ENCODE measurements around the gene LANCL3.
"Not testable (repeated sequence)": the region's sequence is repeated elsewhere in the genome, so short reads cannot be mapped to it uniquely, and the experiment has no call there.

LANCL3 gene

DNA sequence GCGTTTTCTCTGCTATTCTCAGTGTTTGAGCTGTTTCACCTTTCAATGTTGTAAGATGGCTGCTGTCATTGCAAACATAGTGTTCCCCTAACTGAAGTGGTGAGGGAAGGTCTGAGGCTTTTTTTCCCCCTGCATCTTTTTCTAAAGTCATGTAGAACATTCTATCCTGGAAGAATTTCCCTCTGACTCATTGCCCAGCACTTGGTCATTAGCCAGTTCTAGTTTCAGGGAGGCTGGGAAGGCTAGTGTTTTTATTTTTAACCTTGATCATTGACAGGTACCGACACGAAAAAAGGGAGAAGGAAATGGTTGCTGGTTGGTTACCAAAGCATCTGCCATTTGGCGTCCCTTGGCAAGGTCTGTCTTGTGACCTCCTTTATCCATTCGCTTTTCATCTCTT is 6.6 kb downstream of the LANCL3 start:
- H3K4me3 ChIP-seq (ENCODE audit: low read length): no peak overlapping the region
- TF ChIP-seq, protein P1, sequence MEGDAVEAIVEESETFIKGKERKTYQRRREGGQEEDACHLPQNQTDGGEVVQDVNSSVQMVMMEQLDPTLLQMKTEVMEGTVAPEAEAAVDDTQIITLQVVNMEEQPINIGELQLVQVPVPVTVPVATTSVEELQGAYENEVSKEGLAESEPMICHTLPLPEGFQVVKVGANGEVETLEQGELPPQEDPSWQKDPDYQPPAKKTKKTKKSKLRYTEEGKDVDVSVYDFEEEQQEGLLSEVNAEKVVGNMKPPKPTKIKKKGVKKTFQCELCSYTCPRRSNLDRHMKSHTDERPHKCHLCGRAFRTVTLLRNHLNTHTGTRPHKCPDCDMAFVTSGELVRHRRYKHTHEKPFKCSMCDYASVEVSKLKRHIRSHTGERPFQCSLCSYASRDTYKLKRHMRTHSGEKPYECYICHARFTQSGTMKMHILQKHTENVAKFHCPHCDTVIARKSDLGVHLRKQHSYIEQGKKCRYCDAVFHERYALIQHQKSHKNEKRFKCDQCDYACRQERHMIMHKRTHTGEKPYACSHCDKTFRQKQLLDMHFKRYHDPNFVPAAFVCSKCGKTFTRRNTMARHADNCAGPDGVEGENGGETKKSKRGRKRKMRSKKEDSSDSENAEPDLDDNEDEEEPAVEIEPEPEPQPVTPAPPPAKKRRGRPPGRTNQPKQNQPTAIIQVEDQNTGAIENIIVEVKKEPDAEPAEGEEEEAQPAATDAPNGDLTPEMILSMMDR (conservative IDR thresholded peaks at IDR 0.05; ENCODE audit: low read length): no peak
- no peak for DNase-seq (ENCODE audit: low read depth)

DNA sequence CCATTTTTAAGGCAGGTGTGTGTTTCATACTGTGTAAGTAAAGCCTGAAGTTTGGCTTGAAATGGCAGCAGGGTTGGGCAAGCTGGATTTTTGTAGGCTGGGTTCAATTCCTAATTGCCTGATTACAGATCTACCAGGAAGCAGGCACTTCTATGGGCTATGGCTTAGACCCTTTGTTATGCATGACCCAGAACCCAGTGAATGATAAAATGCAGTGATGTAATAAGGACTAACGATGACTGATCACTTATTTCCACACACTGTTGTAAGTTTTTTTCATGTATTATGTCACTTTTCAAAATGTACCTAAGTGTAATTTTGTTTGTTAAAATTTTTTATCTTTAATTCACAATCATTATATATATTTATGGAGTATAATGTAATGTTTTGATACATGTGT is 8.6 kb downstream of the LANCL3 start:
- H3K4me3 ChIP-seq (ENCODE audit: low read length): no peak overlapping the region
- TF ChIP-seq, protein P1 (conservative IDR thresholded peaks at IDR 0.05; ENCODE audit: low read length): no peak
- no peak for DNase-seq (ENCODE audit: low read depth)

DNA sequence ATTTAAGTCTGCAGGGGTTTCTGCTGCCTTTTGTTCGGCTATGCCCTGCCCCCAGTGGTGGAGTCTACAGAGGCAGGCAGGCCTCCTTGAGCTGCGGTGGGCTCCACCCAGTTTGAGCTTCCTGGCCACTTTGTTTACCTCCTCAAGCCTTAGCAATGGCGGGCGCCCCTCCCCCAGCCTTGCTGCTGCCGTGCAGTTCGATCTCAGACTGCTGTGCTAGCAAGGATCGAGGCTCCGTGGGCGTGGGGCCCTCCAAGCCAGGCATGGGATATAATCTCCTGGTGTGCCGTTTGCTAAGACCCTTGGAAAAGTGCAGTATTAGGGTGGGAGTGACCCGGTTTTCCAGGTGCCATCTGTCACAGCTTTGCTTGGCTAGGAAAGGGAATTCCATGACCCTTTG is 15.9 kb downstream of the LANCL3 start:
- H3K4me3 ChIP-seq (ENCODE audit: low read length); DNase-seq (ENCODE audit: low read depth): not testable (repeated sequence)

DNA sequence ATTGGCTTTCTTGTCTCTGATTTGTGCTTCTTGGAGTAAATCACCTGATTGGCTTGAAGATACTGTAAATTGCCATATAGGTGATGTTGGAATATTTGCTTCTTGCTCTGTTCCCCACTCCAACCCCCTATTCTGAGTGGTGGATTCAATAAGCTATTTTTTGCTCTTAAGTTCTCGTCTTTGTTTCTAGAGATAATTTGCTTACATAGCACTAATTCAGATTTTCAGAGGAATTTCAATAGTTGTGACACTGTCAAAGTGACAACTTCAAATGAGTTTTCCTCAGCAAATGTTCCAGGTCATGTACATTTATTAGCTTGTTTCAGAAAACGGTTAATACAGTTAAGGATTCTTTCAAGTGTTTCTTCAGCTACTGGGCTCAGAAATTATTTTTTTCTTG is 18.6 kb downstream of the LANCL3 start:
- TF ChIP-seq, protein P1 (conservative IDR thresholded peaks at IDR 0.05; ENCODE audit: low read length): no peak
- H3K4me3 ChIP-seq (ENCODE audit: low read length): no peak overlapping the region
- no peak for DNase-seq (ENCODE audit: low read depth)

DNA sequence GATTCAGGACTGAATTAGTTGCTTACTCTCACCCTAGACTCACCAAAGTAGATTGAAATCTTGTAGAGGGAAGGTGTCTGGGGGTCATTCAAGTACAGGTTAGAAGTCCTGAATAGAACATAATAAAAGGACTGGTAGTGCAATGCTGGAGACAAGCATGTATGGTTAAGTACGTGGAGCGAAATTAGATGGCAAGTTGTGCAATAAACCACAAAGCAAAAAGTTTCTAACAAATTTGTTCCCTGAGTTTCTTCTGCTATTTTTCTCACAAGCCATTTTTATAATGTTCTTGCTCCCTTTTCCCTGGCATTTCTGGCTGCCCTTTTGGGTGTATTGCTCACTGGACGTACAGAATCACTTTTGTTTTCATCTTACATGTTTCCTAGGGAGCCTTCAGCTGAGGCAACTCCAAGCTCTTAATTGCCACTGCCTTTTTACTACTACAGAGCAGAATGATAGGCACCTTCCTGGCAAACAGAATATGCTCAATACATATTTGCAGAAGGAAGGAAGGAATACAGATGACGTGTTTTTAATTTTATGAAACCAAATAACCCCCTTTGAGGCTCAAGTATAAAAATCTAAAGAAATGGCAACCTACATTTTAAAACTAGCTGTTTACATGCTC is 23.4 kb downstream of the LANCL3 start:
- TF ChIP-seq, protein P1 (conservative IDR thresholded peaks at IDR 0.05; ENCODE audit: low read length): no peak
- no peak for DNase-seq (ENCODE audit: low read depth)
- H3K4me3 ChIP-seq (ENCODE audit: low read length): no peak overlapping the region

DNA sequence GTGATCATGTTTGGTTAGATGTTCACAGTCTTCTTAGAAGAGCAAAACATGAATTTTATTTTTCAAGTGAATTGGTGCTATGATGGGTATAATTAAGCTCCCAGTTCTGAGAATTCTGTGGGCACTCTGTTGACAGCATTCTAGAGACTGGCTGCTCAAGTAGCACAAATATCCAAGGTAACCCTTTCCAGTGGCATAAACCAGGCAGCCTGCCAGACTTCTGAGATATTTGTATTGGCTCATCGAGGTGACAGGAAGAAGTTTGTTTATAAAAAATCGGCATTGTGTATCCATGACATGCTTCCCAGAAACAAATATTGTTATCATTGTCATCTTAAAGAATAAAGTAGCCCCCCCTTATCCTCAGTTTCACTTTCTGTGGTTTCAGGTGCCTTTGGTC is 28.3 kb downstream of the LANCL3 start:
- TF ChIP-seq, protein P1 (conservative IDR thresholded peaks at IDR 0.05; ENCODE audit: low read length): no peak
- H3K4me3 ChIP-seq (ENCODE audit: low read length): no peak overlapping the region
- no peak for DNase-seq (ENCODE audit: low read depth)

DNA sequence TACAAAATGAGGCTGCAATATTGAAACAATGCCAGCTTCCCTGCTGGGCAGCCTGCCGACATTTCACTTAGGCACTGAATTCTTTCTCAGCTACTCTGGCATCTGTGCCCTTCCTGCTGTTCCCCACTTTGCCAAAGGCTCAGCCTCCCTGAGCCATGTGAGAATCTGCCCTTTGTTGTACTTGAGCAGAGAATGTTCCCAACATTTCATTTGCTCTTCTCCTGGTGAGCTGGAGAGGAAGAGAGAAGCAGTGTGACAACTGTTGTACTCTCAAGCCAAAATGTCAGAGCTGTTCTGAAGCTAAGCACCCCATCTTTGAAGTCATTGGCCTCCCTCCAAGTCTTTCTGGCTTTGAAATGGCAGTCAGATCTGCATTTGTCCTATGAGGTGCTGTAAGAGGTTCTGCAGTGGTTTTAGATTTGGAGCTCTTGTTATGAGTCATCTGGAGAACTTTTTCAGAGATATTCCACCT is 32.5 kb downstream of the LANCL3 start:
- H3K4me3 ChIP-seq (ENCODE audit: low read length): no peak overlapping the region
- TF ChIP-seq, protein P1 (conservative IDR thresholded peaks at IDR 0.05; ENCODE audit: low read length): no peak
- no peak for DNase-seq (ENCODE audit: low read depth)

Measured in AG10803 (cell line).